Liver (tissue), 9 donors: Measurements from ENCODE around the gene LDLRAD4. TPM values are rescaled to one million over a fixed set of nuclear protein-coding genes. Genes with fewer than 3 reads are reported as not detected.

Experiments
- DNase-seq: peaks from one replicate; pipeline ENCODE4 v3.0.0-alpha.2; 2017; ENCODE audit warnings: low spot score
- H3K27ac ChIP-seq, 2 donors: one replicate each; pipeline ENCODE4 v1.7.0; 2013; ENCODE audit warnings: inconsistent platforms in 2 of 2, low read length in 2 of 2, control low read depth in 1 of 2, low read depth in 1 of 2, mild to moderate bottlenecking in 1 of 2
- H3K27me3 ChIP-seq, 4 donors: one replicate each; pipeline versions ENCODE4 v1.6.1 to v1.7.0; 2013; ENCODE audit warnings: low read length in 3 of 4, inconsistent platforms in 1 of 4, mild to moderate bottlenecking in 1 of 4, moderate library complexity in 1 of 4; ENCODE audit not compliant: control insufficient read depth in 4 of 4, insufficient read depth in 4 of 4
- H3K36me3 ChIP-seq, 4 donors: one replicate each; pipeline versions ENCODE4 v1.6.1 to v1.7.0; 2013; ENCODE audit warnings: low read length in 3 of 4, mild to moderate bottlenecking in 3 of 4, low read depth in 1 of 4, moderate library complexity in 1 of 4; ENCODE audit not compliant: control insufficient read depth in 4 of 4, insufficient read depth in 3 of 4
- H3K4me1 ChIP-seq, 4 donors: one replicate each; pipeline versions ENCODE4 v1.6.1 to v1.7.0; 2013; ENCODE audit warnings: low read length in 3 of 4, mild to moderate bottlenecking in 3 of 4, moderate library complexity in 1 of 4; ENCODE audit not compliant: control insufficient read depth in 4 of 4, insufficient read depth in 4 of 4
- H3K4me3 ChIP-seq, 3 donors: one replicate each; pipeline versions ENCODE4 v1.6.1 to v1.7.0; 2013; ENCODE audit warnings: low read length in 3 of 3, control low read depth in 1 of 3, low read depth in 1 of 3, mild to moderate bottlenecking in 1 of 3
- H3K9ac ChIP-seq, 2 donors: one replicate each; pipeline ENCODE4 v1.7.0; 2013; ENCODE audit warnings: low read length in 2 of 2, mild to moderate bottlenecking in 2 of 2, moderate library complexity in 2 of 2, control low read depth in 1 of 2, low read depth in 1 of 2
- H3K9me3 ChIP-seq, 4 donors: one replicate each; pipeline versions ENCODE4 v1.6.1 to v1.7.0; 2013; ENCODE audit warnings: low read length in 3 of 4; ENCODE audit not compliant: control insufficient read depth in 4 of 4
- CTCF ChIP-seq: fragments of 150-350 bp; IDR thresholded peaks from 2 replicates; pipeline ENCODE4 v1.5.1; 2017; ENCODE audit warnings: improper control_type of control experiment, low read depth, low read length; ENCODE audit not compliant: missing input control
- EGR1 ChIP-seq, 2 donors: IDR thresholded peaks; 2 replicates each; pipeline ENCODE4 v1.6.1; 2016 to 2018; ENCODE audit warnings: antibody characterized with exemption in 2 of 2, low read depth in 2 of 2
- FOXA2 ChIP-seq: IDR thresholded peaks from 2 replicates; pipeline ENCODE4 v1.6.1; 2016; ENCODE audit warnings: antibody characterized with exemption
- GABPA ChIP-seq, 2 donors: IDR thresholded peaks in 1 of 2; conservative IDR thresholded peaks in 1 of 2; 2 replicates each; pipeline ENCODE4 v1.6.1; 2016; ENCODE audit warnings: antibody characterized with exemption in 2 of 2, mild to moderate bottlenecking in 1 of 2, moderate library complexity in 1 of 2
- HNF4G ChIP-seq: IDR thresholded peaks from 2 replicates; pipeline ENCODE4 v1.6.1; 2016; ENCODE audit warnings: antibody characterized with exemption
- MAX ChIP-seq: IDR thresholded peaks from 2 replicates; pipeline ENCODE4 v1.6.1; 2016; ENCODE audit warnings: antibody characterized with exemption
- NR2F2 ChIP-seq: IDR thresholded peaks from 2 replicates; pipeline ENCODE4 v1.6.1; 2016; ENCODE audit warnings: antibody characterized with exemption
- RAD21 ChIP-seq, 2 donors: IDR thresholded peaks; 2 replicates each; pipeline ENCODE4 v1.6.1; 2016; ENCODE audit warnings: antibody characterized with exemption in 2 of 2, mild to moderate bottlenecking in 2 of 2
- REST ChIP-seq: IDR thresholded peaks from 2 replicates; pipeline ENCODE4 v1.6.1; 2016; ENCODE audit warnings: antibody characterized with exemption, mild to moderate bottlenecking
- RXRA ChIP-seq, 2 donors: IDR thresholded peaks; 2 replicates each; pipeline ENCODE4 v1.6.1; 2017 to 2018; ENCODE audit warnings: antibody characterized with exemption in 2 of 2, mild to moderate bottlenecking in 1 of 2
- TAF1 ChIP-seq: conservative IDR thresholded peaks from 2 replicates; pipeline ENCODE4 v1.6.1; 2016; ENCODE audit warnings: antibody characterized with exemption, mild to moderate bottlenecking
- YY1 ChIP-seq: IDR thresholded peaks from 2 replicates; pipeline ENCODE4 v1.6.1; 2016; ENCODE audit warnings: antibody characterized with exemption, mild to moderate bottlenecking
- WGBS: extraction: QIAGEN DNeasy Blood & Tissue Kit; methylation state at CpG from one replicate; pipeline ENCODE4 v1.1.7; 2013; 5-methylcytosine and 5-hydroxymethylcytosine counted together
- polyA plus RNA-seq, 2 donors: library from polyadenylated mRNA; stranded (reverse) in 1 of 2; unstranded in 1 of 2; fragments of 200-250 nt in 1 of 2; fragments of >200 nt in 1 of 2; fragmentation: Nextera tagmentation in 1 of 2; extraction: Ambion mirVana in 1 of 2; gene quantifications; one replicate each; pipeline versions ENCODE4 v1.2.1 to v1.2.3, GENCODE V29; 2013 to 2015
- total RNA-seq, 2 donors: library from RNA; depleted of rRNA; stranded (reverse); fragments of >200 nt; gene quantifications; one replicate each; pipeline ENCODE4 v1.2.3, GENCODE V29; 2014
- TF ChIP-seq, protein P1 (sequence below): IDR thresholded peaks from 2 replicates; pipeline ENCODE4 v1.6.1; 2016; ENCODE audit warnings: antibody characterized with exemption
- donor health status: healthy.
- donor health status: healthy.
- donor health status: healthy.
- donor health status: healthy.
- donor health status: healthy.

Gene LDLRAD4
- total and polyA plus RNA-seq, 4 donors: 4.8 to 41.7 (median 12.7) TPM

DNA sequence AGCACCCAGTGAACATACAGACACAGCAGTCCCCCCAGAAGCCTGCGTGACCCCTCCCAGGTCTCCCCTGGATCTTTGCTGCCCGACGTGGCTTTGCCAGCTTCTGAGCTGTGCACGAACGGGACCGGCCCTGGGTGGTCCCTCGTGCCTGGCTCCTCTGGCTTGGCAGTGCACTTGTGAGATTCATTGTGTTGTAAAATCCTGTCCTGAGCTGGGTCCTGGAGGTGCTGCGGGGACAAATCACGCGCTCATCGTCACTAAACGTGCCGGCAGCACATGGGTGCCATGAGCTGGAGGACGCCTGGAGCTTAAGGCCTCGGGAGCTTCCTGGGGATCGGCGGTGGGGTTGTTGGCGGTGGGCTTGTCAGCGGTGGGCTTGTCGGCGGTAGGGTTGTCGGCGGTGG, 402.9 kb downstream of the LDLRAD4 start:
- no peak overlapping the region for H3K9ac ChIP-seq
- no peak overlapping the region for H3K27ac ChIP-seq
- DNase-seq: no peak
- H3K27me3 ChIP-seq: no peaks in the 10 kb centered on the region
- WGBS: 97% methylated on average over 23 of the region's 23 CpGs
- TF ChIP-seq, protein P1, sequence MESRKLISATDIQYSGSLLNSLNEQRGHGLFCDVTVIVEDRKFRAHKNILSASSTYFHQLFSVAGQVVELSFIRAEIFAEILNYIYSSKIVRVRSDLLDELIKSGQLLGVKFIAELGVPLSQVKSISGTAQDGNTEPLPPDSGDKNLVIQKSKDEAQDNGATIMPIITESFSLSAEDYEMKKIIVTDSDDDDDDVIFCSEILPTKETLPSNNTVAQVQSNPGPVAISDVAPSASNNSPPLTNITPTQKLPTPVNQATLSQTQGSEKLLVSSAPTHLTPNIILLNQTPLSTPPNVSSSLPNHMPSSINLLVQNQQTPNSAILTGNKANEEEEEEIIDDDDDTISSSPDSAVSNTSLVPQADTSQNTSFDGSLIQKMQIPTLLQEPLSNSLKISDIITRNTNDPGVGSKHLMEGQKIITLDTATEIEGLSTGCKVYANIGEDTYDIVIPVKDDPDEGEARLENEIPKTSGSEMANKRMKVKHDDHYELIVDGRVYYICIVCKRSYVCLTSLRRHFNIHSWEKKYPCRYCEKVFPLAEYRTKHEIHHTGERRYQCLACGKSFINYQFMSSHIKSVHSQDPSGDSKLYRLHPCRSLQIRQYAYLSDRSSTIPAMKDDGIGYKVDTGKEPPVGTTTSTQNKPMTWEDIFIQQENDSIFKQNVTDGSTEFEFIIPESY: no peak
- TF ChIP-seq CTCF (no peak), REST (no peak), NR2F2 (no peak), EGR1 (IDR thresholded peaks at IDR 0.05; ENCODE audit: low read depth in 2 of 2) (no peak), GABPA (IDR thresholded peaks at IDR 0.05 in 1 of 2, conservative IDR thresholded peaks at IDR 0.05 in 1 of 2) (no peak), YY1 (no peak), RXRA (IDR thresholded peaks at IDR 0.05) (no peak), TAF1 (no peak), RAD21 (IDR thresholded peaks at IDR 0.05) (no peak), MAX (no peak), FOXA2 (no peak), HNF4G (no peak)
- peaks cover 4 to 18% (median 7%) of the 10 kb centered on the region in 4 donors for H3K36me3 ChIP-seq
- H3K9me3 ChIP-seq: no peaks in the 10 kb centered on the region
- H3K4me1 ChIP-seq: no peaks in the 10 kb centered on the region
- H3K4me3 ChIP-seq: no peak overlapping the region

GRCh38 chr18:13621886-13622619, 403.5 kb downstream of the LDLRAD4 start:
- Histone ChIP-seq H3K27ac (no peak overlapping the region), H3K4me3 (no peak overlapping the region), H3K4me1 (no peaks in the 10 kb centered on the region), H3K9ac (no peak overlapping the region), H3K36me3 (peaks cover 4 to 18% (median 7%) of the 10 kb centered on the region in 4 donors), H3K9me3 (no peaks in the 10 kb centered on the region), H3K27me3 (no peaks in the 10 kb centered on the region)
- TF ChIP-seq, protein P1: no peak
- no peak for TF ChIP-seq RXRA (IDR thresholded peaks at IDR 0.05)
- WGBS: 95% methylated on average over 19 of the region's 19 CpGs
- no peak for DNase-seq
